ENCODE results near the gene SCAMP5.

SCAMP5 gene

GRCh38 chr15:75052972-75053747 lies 57.8 kb downstream of the SCAMP5 start:
- no peak for TF ChIP-seq FOXM1 (IDR thresholded peaks at IDR 0.05; ENCODE audit: borderline replicate concordance)
- POLR2A ChIA-PET: interaction anchor here (1.0 kb wide), 1 partner anchor 30 kb away, joined by 4 read pairs; the partner anchor contains the start of gene PPCDC
- CTCF ChIA-PET: interaction anchor here (0.6 kb wide), 1 partner anchor 14 kb away, joined by 3 read pairs; no protein-coding TSS in a partner anchor
- no peak for DNase-seq (ENCODE audit: extremely low spot score)

DNA sequence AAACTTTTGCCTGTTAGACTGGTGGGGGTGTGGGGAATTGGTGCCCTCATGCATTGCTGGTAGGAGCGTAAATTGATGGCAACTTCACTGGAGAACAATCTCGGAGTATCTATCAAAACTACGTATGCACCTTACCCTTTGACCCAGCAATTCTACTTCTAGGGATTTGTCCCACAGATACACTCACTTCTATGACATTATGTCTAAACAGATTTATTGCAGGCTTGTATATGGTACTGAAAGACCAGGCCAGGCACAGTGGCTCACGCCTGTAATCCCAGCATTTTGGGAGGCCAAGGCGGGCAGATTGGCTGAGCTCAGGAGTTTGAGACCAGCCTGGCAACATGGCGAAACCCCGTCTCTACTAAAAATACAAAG lies 58.4 kb downstream of the SCAMP5 start:
- TF ChIP-seq ARNT (IDR thresholded peaks at IDR 0.05): no peak
- no peak for TF ChIP-seq TARDBP (IDR thresholded peaks at IDR 0.05)
- TF ChIP-seq SUZ12 (IDR thresholded peaks at IDR 0.05): no peak
- no peak for TF ChIP-seq ELF4 (IDR thresholded peaks at IDR 0.05)
- no peak for TF ChIP-seq NFRKB (IDR thresholded peaks at IDR 0.05)
- TF ChIP-seq BHLHE40 (IDR thresholded peaks at IDR 0.05; ENCODE audit: borderline replicate concordance): no peak
- TF ChIP-seq FOXA1 (IDR thresholded peaks at IDR 0.05): no peak
- no peak for TF ChIP-seq LEF1 (IDR thresholded peaks at IDR 0.05; ENCODE audit: borderline replicate concordance)
- no peak for TF ChIP-seq CTBP1 (IDR thresholded peaks at IDR 0.05; ENCODE audit: borderline replicate concordance)
- TF ChIP-seq ZNF384 (IDR thresholded peaks at IDR 0.05): no peak
- CTCF ChIA-PET: interaction anchor here (0.6 kb wide), 1 partner anchor 14 kb away, joined by 3 read pairs; no protein-coding TSS in a partner anchor
- no peak for DNase-seq (ENCODE audit: extremely low spot score)
- POLR2A ChIA-PET: interaction anchor here (1.0 kb wide), 1 partner anchor 31 kb away, joined by 4 read pairs; the partner anchor contains the start of gene PPCDC

- TF ChIP-seq ZNF384 (IDR thresholded peaks at IDR 0.05): no peak
- no peak for TF ChIP-seq L3MBTL2 (conservative IDR thresholded peaks at IDR 0.05)
- TF ChIP-seq SUZ12 (IDR thresholded peaks at IDR 0.05): no peak
- no peak for TF ChIP-seq ELF4 (IDR thresholded peaks at IDR 0.05)
- no peak for TF ChIP-seq FOXK2 (IDR thresholded peaks at IDR 0.05)
- no peak for TF ChIP-seq TARDBP (IDR thresholded peaks at IDR 0.05)
- no peak; the same call in 1 of the 2 replicates for TF ChIP-seq PKNOX1 (IDR thresholded peaks at IDR 0.05)
- no peak for TF ChIP-seq LEF1 (IDR thresholded peaks at IDR 0.05; ENCODE audit: borderline replicate concordance)
- TF ChIP-seq ARNT (IDR thresholded peaks at IDR 0.05): no peak
- no peak for TF ChIP-seq HDGF (IDR thresholded peaks at IDR 0.05; ENCODE audit: borderline replicate concordance)
- TF ChIP-seq FOXA1 (IDR thresholded peaks at IDR 0.05): no peak
- TF ChIP-seq NFRKB (IDR thresholded peaks at IDR 0.05): no peak
- no peak for TF ChIP-seq CTBP1 (IDR thresholded peaks at IDR 0.05; ENCODE audit: borderline replicate concordance)
- TF ChIP-seq BHLHE40 (IDR thresholded peaks at IDR 0.05; ENCODE audit: borderline replicate concordance): no peak
- TF ChIP-seq SP1 (IDR thresholded peaks at IDR 0.05): no peak
- TF ChIP-seq FOXM1 (IDR thresholded peaks at IDR 0.05; ENCODE audit: borderline replicate concordance): no peak
- no peak for DNase-seq (ENCODE audit: extremely low spot score)
- ChIA-PET CTCF (interaction anchor here (0.6 kb wide), 1 partner anchor 13 kb away, joined by 3 read pairs; no protein-coding TSS in a partner anchor), POLR2A (no interaction called here)
Measured at GRCh38 chr15:75054172-75054897, 59.0 kb downstream of the SCAMP5 start.

DNA sequence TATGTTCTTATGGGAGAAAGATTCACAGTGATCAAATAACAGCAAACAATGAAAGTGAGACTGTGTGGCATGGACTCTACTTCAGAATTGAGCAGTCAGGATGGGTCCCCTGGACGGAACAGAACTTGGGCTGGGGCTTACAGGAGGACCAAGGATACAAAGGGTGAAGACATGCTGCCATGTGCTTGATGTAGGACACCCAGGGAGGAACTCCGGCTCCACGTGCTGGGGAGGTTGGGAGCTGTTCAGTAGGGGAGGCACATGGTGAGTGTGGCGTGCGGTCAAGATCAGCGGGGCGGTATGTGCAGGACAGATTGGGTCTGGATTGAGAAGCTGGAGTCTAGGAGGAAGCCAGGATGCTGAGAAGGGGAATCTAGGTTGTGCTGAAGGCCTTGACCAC lies 60.7 kb downstream of the SCAMP5 start:
- TF ChIP-seq L3MBTL2 (conservative IDR thresholded peaks at IDR 0.05) (no peak), CTBP1 (IDR thresholded peaks at IDR 0.05; ENCODE audit: borderline replicate concordance) (no peak), ELF4 (IDR thresholded peaks at IDR 0.05) (no peak), ZNF384 (IDR thresholded peaks at IDR 0.05) (no peak), LEF1 (IDR thresholded peaks at IDR 0.05; ENCODE audit: borderline replicate concordance) (no peak), SUZ12 (IDR thresholded peaks at IDR 0.05) (no peak)
- ChIA-PET CTCF (interaction anchor here (0.7 kb wide), 1 partner anchor 105 kb away, joined by 3 read pairs; no protein-coding TSS in a partner anchor), POLR2A (interaction anchor here (0.7 kb wide), 1 partner anchor 146 kb away, joined by 3 read pairs; the partner anchor contains the start of gene C15orf39)
- no peak for DNase-seq (ENCODE audit: extremely low spot score)

DNA sequence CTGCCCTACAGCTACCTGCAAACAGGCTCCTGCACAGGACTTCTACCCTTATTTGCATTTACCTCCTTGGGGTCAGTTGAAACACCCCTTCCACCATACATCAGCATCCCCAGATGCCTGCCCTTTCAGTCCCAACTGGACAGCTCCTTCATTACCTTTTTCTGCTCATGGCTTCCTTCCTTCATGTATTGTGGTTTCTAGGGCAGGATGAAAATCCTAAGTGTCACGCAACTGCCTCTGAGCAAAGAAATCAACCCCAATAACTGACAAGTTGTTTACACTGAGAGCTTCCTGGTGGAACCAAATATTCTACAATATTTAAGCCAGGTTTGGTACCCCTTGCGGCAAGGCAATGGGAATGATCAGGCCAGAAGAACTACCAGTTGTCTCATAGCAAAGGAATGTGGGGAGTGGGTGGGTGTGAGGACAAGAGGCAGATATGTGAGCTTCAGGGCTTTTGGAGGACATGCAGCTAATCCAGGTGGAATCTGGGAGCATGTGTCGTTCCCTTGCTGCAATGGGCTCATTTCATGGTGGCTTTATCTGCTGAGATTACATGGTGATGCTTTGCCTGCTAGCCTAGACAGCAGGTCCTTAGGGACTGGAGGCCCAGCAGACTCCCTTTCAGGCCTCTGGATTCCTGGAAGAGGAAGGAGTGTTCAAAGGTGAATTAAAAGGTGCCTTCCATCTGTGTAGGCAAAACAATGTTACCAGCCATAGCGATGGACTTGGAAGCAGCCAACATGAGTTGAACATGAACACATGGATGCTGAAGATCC lies 63.0 kb downstream of the SCAMP5 start:
- no peak for DNase-seq (ENCODE audit: extremely low spot score)
- ChIA-PET CTCF (interaction anchor here (0.6 to 1.0 kb wide), 2 partner anchors 15 to 92 kb away, joined by 3 to 5 read pairs; no protein-coding TSS in a partner anchor), POLR2A (interaction anchor here (0.9 to 1.0 kb wide), 3 partner anchors 8 to 14 kb away, joined by 3 to 4 read pairs (median 3); no protein-coding TSS in a partner anchor)
- no peak for TF ChIP-seq FOXM1 (IDR thresholded peaks at IDR 0.05; ENCODE audit: borderline replicate concordance)

DNA sequence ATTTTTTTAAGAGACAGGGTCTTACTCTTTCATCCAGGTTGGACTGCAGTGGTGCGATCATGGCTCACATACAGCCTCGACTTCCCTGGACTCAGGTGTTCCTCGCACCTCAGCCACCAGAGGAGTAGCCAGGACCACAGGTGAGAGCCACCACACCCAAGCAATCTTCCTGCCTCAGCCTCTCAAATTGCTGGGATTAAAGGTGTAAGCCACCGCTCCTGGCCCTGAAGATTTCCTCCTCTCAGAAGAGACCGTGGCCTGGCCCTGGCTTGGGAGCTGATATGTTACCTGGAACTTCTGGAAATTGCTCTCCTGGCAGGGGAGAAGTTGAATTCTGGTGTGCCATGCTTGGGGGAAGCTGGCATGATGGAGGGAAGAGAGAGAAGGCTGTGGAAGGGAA lies 64.2 kb downstream of the SCAMP5 start:
- no peak for TF ChIP-seq PKNOX1 (IDR thresholded peaks at IDR 0.05)
- TF ChIP-seq FOXK2 (IDR thresholded peaks at IDR 0.05): no peak
- POLR2A ChIA-PET: no interaction called here
- CTCF ChIA-PET: no interaction called here
- DNase-seq (ENCODE audit: extremely low spot score): no peak
